SH-SY5Y (cell line): Measurements from ENCODE around the gene PDE6H.

Experiments
- GATA2 ChIP-seq: IDR thresholded peaks from 2 replicates; pipeline ENCODE4 v1.6.1; 2011; ENCODE audit warnings: mild to moderate bottlenecking, low read depth, low read length
- GATA3 ChIP-seq: IDR thresholded peaks from 2 replicates; pipeline ENCODE4 v1.6.1; 2011; ENCODE audit warnings: low read depth, mild to moderate bottlenecking, low read length, moderate library complexity

- TF ChIP-seq GATA2 (no peak), GATA3 (no peak)
Observed at GRCh38 chr12:15000575-15000974, 27.7 kb downstream of the PDE6H start.
